Neuron (in vitro differentiated cells): ENCODE data around the gene KANK2.
A peak's percentile ranks its signal among the peaks of the same experiment; 100 is the strongest.
"Not testable (repeated sequence)": the region's sequence is repeated elsewhere in the genome, so short reads cannot be mapped to it uniquely, and the experiment has no call there.

Source experiments
- H2AFZ ChIP-seq: one replicate; pipeline ENCODE4 v1.6.1; 2013; ENCODE audit warnings: low read depth, mild to moderate bottlenecking, inconsistent platforms, low read length, moderate library complexity
- H3K27me3 ChIP-seq: one replicate; pipeline ENCODE4 v1.6.1; 2013; ENCODE audit warnings: low read length; ENCODE audit not compliant: insufficient read depth
- H3K36me3 ChIP-seq: one replicate; pipeline ENCODE4 v1.6.1; 2013; ENCODE audit warnings: low read length; ENCODE audit not compliant: insufficient read depth
- H3K4me1 ChIP-seq: one replicate; pipeline ENCODE4 v1.6.1; 2013; ENCODE audit warnings: low read length; ENCODE audit not compliant: insufficient read depth
- H3K4me3 ChIP-seq: 2 replicates; pipeline ENCODE4 v1.5.1; 2013; ENCODE audit warnings: mild to moderate bottlenecking, low read length, moderate library complexity
- H3K9me3 ChIP-seq: one replicate; pipeline ENCODE4 v1.6.1; 2013; ENCODE audit warnings: low read length

KANK2 gene

GRCh38 chr19:11151181-11151580 is 46.2 kb downstream of the KANK2 start:
- no peaks in the 10 kb centered on the region for H3K27me3 ChIP-seq
- H3K4me3 ChIP-seq: no peak overlapping the region
- peaks cover 7% of the 10 kb centered on the region for H3K4me1 ChIP-seq
- no peak overlapping the region for H2AFZ ChIP-seq
- peaks cover under 1% of the 10 kb centered on the region for H3K9me3 ChIP-seq
- peaks cover 27% of the 10 kb centered on the region for H3K36me3 ChIP-seq

DNA sequence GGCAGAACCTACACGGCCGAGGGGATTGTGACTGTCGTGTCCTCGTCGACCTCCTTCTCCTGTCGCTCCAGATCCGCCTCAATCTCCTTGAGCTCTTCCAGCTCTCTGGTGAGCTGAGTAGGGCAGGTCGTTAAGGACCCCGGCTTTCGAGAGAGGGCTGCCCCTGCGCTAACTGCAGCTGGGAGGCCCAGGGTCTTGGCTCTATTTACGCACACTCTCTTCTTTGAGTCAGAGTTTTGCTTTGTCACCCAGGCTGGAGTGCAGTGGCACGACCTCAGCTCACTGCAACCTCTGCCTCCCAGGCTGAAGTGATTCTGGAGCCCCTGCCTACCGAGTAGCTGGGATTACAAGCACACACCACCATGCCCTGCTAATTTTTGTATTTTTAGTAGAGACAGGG is 49.3 kb downstream of the KANK2 start:
- H2AFZ ChIP-seq: no peak overlapping the region
- no peaks in the 10 kb centered on the region for H3K27me3 ChIP-seq
- peaks cover 39% of the 10 kb centered on the region for H3K36me3 ChIP-seq
- peaks cover 3% of the 10 kb centered on the region for H3K9me3 ChIP-seq
- H3K4me1 ChIP-seq: peaks cover 7% of the 10 kb centered on the region
- no peak overlapping the region for H3K4me3 ChIP-seq

DNA sequence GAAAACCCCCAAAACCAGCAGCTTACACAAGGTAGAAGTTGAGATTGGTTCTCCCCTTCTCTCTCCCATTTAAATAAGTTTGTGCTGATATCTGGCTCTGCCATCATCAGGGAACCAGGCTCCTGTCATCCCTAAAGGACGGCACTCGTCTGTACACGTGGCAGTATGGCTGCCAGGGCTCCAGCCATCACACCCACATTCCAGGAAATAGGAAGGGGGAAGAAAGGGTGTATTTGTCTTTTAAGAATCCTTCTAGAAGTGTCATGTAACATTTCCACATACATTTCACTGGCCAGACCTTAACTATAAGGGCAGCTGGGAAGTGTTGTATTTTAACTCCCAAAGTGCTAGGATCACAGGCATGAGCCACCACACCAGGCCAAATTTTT is 51.8 kb downstream of the KANK2 start:
- H3K36me3 ChIP-seq: peaks cover 34% of the 10 kb centered on the region
- no peak overlapping the region for H2AFZ ChIP-seq
- H3K4me1 ChIP-seq: peaks cover 16% of the 10 kb centered on the region
- H3K27me3 ChIP-seq: no peaks in the 10 kb centered on the region
- H3K4me3 ChIP-seq: no peak overlapping the region
- peaks cover 3% of the 10 kb centered on the region for H3K9me3 ChIP-seq

GRCh38 chr19:11142528-11143171 is 54.7 kb downstream of the KANK2 start:
- Histone ChIP-seq H2AFZ (no peak overlapping the region), H3K9me3 (peaks cover 3% of the 10 kb centered on the region), H3K36me3 (peaks cover 23% of the 10 kb centered on the region), H3K27me3 (no peaks in the 10 kb centered on the region), H3K4me1 (peaks cover 29% of the 10 kb centered on the region), H3K4me3 (no peak overlapping the region)

DNA sequence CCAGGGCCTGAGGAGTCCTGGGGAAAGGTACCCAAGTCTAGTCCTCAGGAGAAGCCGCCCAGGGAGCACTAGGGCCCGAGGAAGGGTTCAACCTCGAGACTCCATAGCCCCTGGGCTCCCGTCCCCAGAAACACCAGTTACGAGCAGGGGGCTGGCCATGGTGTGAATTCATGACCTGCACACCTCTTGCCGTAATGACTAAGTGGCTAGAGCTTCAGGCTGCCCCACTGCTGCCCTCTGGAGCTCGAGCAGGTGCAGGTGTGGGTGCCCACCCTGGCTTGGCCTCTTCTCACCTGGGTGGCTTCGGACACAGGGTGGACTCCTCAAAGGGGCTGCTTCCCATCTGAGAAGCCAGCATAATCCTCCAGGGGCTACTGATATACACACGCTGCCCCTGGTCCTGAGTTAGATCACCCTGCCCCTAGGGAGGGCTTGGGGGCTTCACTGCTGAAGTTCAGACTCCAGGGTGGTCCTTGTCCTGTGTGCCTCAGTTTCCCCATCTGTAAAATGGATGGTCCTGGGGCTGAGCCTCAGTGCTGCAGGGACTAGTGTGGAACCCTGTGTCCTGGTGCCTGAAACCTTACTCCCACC is 55.3 kb downstream of the KANK2 start:
- no peaks in the 10 kb centered on the region for H3K27me3 ChIP-seq
- peaks cover 3% of the 10 kb centered on the region for H3K9me3 ChIP-seq
- H3K36me3 ChIP-seq: peaks cover 17% of the 10 kb centered on the region
- H2AFZ ChIP-seq: no peak overlapping the region
- peaks cover 32% of the 10 kb centered on the region for H3K4me1 ChIP-seq
- no peak overlapping the region for H3K4me3 ChIP-seq

DNA sequence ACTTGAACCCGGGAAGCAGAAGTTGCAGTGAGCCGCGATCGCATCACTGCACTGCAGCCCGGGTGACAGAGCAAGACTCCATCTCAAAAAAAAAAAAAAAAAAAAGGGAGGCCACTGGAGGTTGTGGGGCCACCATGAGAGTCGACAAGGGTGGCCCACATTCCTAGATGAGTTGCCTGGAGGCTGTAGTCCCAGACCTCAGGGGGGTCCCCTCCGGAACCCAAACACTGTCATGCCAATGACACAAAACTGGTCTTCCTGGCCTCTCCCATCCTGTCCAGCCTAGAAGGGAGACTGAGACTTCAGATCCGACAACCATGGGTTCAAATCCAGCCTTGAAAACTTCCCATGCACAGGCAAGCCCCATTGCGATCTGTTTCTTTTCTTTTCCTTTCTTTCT is 56.4 kb downstream of the KANK2 start:
- Histone ChIP-seq H2AFZ (no peak overlapping the region), H3K27me3 (no peaks in the 10 kb centered on the region), H3K4me1 (peaks cover 32% of the 10 kb centered on the region), H3K36me3 (peaks cover 9% of the 10 kb centered on the region), H3K9me3 (no peaks in the 10 kb centered on the region), H3K4me3 (no peak overlapping the region)

GRCh38 chr19:11140023-11140538 is 57.3 kb downstream of the KANK2 start:
- not testable (repeated sequence) for H3K4me3 ChIP-seq, H2AFZ ChIP-seq, H3K36me3 ChIP-seq, H3K27me3 ChIP-seq, H3K9me3 ChIP-seq
- H3K4me1 ChIP-seq: peaks cover 32% of the 10 kb centered on the region

DNA sequence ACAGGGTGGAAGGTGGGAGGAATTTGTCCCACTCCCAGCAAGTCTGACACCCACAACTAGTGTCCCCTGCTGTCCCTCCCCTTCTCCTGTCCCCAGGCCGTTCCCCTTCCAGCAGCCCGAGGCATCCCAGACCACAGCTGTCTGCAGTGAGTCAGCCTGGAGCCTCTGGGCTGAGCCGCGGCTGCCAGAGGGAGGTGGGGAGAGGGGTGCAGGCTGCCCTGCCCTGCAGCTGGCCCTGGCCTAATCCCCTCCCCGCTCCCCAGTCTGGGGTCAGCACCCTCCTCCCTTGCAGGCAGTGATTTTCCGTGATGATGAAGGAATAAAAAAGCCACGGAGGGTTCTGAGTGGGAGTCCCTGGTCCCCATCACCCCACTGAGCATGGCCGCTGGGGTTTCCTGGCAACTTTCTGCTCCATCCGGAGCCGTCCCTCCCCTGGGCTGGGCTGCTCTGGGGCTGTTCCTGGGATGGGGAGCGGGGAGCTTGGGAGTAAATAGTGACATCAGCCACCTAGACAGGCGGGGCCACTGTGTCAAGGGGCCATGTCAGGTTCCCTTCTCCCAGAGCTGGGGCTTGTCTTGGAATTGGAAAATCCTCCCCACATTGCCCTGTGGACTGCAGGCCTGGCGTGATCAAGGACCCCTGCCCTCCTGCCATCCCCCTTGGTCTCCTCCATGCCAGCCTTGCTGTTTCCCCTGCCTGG is 58.6 kb downstream of the KANK2 start:
- Histone ChIP-seq H3K4me3 (no peak overlapping the region), H3K9me3 (no peaks in the 10 kb centered on the region), H3K36me3 (no peaks in the 10 kb centered on the region), H3K4me1 (peaks cover 32% of the 10 kb centered on the region), H3K27me3 (no peaks in the 10 kb centered on the region), H2AFZ (no peak overlapping the region)

GRCh38 chr19:11137542-11138384 is 59.6 kb downstream of the KANK2 start:
- H3K4me3 ChIP-seq: peak overlapping the region; percentile 46
- no peak overlapping the region for H2AFZ ChIP-seq
- H3K36me3 ChIP-seq: peaks cover 8% of the 10 kb centered on the region
- H3K4me1 ChIP-seq: peaks cover 23% of the 10 kb centered on the region
- H3K27me3 ChIP-seq: no peaks in the 10 kb centered on the region
- H3K9me3 ChIP-seq: no peaks in the 10 kb centered on the region

DNA sequence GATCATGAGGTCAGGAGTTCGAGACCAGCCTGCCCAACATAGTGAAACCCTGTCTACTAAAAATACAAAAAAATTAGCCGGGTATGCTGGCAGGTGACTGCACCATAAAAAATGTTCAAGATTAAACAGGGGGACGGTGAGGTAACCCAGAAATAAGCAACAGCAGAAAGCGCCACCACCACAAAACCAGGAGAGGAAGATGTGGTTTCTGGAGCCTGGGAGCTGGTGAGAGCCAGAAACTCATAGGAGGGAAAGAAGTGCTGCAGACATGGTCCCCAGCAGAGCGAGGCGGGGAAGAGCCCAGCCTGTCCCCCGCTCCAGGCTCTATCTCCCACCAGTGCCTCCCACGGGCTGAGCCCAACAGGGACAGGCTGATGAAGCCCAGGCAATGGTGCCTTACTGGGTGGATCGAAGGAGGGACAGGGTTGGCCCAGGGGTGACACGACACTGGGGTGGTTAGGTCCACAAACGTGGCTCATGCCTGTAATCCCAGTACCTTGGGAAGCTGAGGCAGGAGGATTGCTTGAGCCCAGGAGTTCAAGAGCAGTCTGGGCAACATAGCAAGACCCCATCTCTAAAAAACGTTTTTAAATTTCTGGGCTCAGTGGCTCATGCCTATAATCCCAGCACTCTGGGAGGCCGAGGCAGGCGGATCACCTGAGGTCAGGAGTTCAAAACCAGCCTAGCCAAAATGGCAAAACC is 60.8 kb downstream of the KANK2 start:
- Histone ChIP-seq H3K9me3 (no peaks in the 10 kb centered on the region), H3K4me3 (no peak overlapping the region), H3K36me3 (peaks cover 18% of the 10 kb centered on the region), H3K4me1 (peaks cover 16% of the 10 kb centered on the region), H3K27me3 (no peaks in the 10 kb centered on the region), H2AFZ (no peak overlapping the region)

- H3K4me1 ChIP-seq: no peaks in the 10 kb centered on the region
- peaks cover 63% of the 10 kb centered on the region for H3K36me3 ChIP-seq
- H3K4me3 ChIP-seq: no peak overlapping the region
- H3K9me3 ChIP-seq: no peaks in the 10 kb centered on the region
- H2AFZ ChIP-seq: no peak overlapping the region
- no peaks in the 10 kb centered on the region for H3K27me3 ChIP-seq
These were observed 65.9 kb downstream of the KANK2 start for GRCh38 chr19:11131471-11131870.

GRCh38 chr19:11130824-11131455 is 66.4 kb downstream of the KANK2 start:
- H3K4me3 ChIP-seq: no peak overlapping the region
- no peaks in the 10 kb centered on the region for H3K9me3 ChIP-seq
- no peaks in the 10 kb centered on the region for H3K4me1 ChIP-seq
- peaks cover 68% of the 10 kb centered on the region for H3K36me3 ChIP-seq
- H3K27me3 ChIP-seq: no peaks in the 10 kb centered on the region
- no peak overlapping the region for H2AFZ ChIP-seq
